Renal pelvis (tissue), 4 donors: Measurements from ENCODE around the gene TMEM229B. TPM values are rescaled to one million over a fixed set of nuclear protein-coding genes. Genes with fewer than 3 reads are reported as not detected.
"Not testable (repeated sequence)": the region's sequence is repeated elsewhere in the genome, so short reads cannot be mapped to it uniquely, and the experiment has no call there.

Experiments used
- DNase-seq: peaks from one replicate; pipeline ENCODE4 v3.0.0-alpha.2; 2013
- polyA plus RNA-seq, 3 donors: library from polyadenylated mRNA; unstranded; fragments of 120-200 nt; gene quantifications; one replicate each; pipeline ENCODE4 v1.2.1, GENCODE V29; 2013; ENCODE audit not compliant: insufficient read length in 3 of 3

TMEM229B gene
- polyA plus RNA-seq, 3 donors = 2.8 to 4.3 (median 2.9) TPM

DNA sequence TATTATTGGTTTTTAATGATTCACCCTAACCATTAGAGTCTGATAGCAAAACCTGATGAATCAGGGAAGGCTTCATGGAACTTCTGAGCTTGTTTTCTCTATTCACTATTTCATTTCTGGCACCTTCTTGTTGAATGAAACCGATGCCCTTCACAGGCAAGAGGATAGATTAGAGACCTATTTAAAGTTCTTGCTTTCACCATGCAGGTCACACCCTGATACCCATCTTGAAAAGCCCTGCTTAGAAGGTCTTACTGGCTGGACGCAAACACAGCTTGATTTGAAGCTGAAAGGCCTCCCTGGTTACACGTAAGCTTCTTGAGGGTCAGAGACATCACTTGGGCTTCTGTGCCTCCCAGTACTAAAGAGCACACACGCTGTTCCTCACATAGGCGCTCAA, 29.2 kb downstream of the TMEM229B start:
- DNase-seq = no peak

DNA sequence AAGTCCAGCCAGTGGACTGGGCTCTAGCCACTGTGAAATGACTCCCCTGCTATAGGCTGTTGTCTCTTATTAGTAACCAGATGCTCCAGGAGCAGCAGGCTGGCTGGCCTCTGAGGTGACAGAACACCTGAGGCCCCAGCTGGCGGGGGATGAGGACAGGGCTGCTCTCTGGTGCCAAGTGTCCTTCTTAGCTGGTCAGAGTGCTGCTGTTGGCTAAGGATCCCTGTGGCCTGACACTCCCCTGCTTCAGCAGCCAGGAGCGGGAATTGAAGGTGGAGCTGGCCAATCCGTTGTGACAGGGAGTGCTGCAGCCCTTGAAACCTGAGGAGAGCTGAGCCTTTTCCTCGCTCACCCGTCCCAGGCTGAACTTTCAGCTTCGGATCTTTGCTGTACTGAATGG, 30.7 kb downstream of the TMEM229B start:
- DNase-seq = peak; percentile 55

DNA sequence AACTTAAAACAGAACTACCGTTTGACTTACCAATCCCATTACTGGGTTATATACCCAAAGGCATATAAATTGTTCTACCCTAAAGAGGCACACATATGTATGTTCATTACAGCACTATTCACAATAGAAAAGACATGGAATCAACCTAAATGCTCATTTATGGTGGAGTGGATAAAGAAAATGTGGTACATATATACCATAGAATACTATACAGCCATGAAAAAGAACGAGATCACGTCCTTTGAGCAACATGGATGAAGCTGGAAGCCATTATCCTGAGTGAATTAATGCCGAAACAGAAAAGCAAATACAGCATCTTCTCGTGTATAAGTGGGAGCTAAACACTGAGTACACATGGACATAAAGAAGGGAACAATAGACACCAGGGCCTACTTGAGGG, 31.8 kb downstream of the TMEM229B start:
- no peak for DNase-seq

DNA sequence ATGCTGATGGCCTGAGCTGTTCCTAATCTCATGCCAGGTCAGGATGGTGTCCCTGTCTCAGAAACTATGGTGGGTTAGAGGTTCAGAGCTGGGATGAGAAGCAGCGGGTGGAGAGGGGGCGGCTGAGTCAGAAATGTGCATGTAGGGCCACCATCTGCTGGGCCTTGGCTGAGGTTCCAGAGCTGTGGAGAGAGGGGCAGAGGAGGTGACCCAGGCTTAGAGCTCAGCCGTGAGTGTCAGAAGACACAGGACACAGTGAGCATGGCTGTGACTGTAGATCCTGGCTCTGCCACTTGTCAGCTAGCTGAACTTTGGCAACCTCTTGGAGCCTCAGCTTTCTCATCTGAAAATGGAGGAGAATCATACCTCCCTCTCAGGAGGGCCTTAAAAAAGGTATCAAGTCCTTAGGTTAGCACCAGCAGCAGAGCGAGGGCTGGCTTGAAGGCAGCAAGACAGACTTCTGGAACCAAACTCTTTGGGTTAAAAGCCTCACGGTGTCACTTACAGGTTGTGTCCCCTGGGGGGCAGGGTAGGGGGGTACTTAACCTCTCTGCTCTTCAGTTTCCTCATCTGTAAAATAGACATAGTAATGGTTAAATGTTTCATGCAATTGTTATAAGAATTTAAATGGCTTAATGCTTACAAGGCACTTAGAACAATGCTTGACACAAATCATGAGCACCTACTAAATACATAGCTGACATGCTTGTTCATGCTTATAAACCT, 34.8 kb downstream of the TMEM229B start:
- no peak for DNase-seq

DNA sequence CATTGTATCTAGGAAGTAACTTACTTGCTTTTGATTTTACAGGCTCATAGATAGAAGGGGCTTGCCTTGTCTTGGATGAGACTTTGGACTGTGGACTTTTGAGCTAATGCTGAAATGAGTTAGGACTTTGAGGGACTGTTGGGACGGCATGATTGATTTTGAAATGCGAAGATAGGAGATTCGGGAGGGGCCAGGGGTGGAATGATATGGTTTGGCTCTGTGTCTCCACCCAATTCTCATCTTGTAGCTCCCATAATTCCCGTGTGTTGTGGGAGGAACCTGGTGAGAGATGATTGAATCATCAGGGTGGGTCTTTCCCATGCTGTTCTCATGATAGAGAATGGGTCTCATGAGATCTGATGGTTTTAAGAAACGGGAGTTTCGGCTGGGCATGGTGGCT, 36.9 kb downstream of the TMEM229B start:
- DNase-seq = not testable (repeated sequence)

DNA sequence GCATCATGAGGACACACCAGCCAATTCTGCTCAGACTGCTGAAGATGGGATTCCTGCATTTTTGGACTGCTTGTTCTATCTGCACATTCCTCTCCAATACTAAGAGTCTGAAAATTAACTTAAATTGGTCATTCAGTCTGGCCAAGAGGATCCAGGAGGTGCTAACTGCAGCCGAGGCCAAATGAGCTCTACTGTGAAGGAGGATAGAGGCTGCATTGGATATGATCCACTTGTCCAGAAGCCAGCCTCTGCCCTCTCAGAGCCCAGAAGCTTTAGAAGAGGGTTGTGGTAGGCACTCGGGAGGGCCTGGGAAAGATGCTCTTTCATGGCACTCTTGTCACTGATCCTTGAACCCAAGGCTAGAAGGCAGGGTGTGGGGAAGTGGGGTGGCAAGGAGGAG, 39.4 kb downstream of the TMEM229B start:
- no peak for DNase-seq

DNA sequence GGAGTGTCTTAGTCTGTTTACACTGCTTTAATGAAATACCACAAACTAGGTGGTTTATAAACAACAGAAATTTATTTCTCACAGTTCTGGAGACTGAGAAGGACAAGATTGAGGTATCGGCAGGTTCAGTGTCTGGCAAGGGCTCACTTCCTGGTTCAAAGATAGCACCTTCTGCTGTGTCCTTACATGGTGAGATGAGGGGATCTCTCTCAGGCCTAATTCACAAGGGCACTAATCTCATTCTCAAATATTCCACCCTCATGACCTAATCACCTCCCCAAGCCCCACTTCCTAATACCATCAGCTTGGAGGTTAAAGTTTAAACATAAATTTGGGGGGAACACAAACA, 41.5 kb downstream of the TMEM229B start:
- no peak for DNase-seq

DNA sequence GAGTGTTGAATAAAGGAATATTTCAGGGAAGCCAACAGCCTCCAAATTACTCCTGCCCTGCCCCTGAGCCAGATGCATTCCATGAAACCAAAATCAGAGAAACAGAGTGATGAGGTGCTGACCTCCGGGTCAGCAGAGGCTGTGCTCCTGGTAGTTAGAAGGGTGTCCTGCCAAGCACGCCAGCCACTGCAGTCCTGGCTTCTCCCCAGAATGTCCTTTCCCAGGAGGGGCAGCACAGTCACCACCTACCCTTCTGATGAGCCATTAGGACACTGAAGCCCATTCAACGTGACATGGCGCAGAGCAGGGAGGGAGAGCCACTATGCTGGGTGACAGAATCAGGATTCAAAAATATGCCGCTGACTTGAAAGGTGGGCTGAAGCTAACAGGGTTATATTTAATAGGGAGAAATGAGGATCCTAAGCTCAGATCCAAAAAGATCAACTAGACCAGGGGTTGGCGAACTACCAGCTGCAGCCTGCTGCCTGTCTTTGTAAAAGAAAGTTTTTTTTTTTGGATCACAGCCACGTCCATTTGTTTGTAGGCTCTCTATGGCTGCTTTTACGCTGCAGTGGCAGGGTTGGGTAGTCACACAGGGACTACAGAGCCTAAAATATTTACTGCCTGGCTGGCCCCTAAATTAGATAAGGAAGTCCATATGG, 42.0 kb downstream of the TMEM229B start:
- no peak for DNase-seq

DNA sequence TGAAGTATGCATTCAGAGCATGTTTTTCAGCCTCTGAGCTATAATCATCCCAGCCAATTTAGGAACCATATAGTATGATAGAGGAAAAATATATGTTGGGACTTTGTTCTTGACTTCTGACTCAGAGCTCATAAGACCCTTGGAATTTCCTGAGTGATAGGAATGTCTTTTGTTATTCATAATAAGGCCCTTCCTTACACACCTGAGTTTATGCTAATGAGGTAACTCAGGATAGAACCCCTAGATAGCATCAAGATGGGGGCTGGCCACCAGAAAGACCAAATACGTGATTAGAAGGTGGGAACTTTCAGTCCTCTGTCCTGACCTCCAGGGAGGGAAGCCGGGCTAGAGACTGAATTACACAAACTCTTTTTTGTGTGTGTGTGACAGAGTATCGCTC, 44.1 kb downstream of the TMEM229B start:
- DNase-seq = no peak

DNA sequence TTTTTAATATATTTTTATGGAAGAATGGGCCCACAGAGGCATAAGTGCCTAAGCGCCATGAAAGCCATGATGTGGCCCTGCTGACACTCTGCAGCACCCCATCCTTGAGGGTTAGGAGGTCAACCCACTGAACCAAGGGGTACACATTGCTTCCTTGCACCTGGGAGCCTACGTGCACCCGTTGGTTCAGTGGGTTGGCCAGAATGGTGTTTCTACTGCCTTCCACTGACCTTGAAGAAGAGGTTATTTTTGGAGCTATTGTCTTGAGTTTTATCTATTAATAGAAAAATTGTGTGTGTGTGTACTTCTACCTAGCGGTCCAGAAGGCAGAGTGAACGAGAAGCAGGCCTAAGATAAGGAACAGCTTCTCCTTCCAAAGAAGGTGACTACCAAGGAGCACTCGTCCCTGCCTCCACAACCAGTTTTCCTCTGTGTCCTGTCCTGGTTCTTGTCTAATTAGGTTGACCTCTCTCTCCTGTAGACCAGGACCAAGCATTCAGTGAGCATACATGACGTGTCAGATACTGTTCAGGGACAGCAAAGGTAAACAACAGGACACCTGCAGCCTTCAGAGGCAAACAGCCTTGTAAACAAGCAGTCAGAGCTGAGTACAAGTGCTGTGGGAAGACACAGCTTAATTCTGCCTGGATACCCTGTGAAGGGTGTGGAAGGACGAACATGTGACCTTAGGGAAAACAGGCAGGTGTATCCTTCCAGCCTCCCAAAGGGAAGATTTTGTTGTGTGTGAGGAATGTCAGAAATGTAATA, 46.2 kb downstream of the TMEM229B start:
- DNase-seq = no peak

DNA sequence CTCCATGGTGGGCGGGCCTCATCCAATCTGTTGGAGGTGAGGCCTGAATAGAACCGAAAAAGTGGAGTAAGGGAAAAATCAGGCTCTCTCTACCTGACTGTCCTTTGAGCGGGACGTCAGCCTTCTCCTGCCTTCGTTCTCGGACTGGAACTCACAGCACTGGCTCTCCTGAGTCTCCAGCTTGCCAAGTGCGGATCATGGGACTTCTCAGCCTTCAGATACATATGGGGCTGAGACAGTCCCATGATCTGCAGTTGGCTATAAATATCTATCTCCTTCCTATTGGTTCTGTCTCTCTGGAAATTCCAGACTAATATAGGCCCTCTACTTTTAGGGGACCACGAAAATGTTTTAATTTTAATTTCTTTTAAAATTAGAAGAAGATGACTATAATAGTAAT, 46.8 kb downstream of the TMEM229B start:
- DNase-seq = no peak

DNA sequence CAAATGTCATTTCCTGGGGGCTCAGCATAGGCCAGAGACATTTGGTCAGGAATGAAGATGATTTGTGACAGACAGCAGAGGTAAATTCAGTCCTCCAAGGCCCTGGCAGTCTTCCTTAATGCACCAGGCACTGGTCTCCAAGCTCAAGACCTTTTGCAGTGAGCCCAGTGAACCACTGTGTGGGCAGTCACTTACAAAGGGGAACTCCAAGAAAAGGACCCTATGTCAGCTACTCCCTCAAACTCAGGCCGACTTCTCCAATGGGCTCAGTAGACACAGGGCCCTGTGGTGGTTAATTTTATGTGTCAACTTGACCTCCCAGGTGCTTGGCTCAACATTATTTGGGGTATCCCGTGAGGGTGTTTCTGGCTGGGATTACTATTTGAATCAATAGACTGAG, 47.3 kb downstream of the TMEM229B start:
- no peak for DNase-seq

DNA sequence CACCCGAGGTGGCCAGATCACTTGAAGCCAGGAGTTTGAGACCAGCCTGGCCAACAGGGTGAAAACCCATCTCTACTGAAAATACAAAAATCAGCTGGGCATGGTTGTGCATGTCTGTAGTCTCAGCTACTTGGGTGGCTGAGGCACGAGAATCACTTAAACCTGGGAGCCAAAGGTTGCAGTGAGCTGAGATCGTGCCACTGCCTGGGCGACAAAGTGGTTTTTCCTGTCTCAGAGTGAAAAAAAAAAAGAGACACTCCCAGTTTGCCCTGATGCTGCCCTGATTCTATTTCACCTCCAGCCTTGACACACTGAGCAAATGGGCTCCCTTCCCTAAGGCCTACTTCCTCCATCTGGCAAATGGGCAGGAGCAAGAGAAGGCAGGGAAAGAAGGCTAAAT, 48.0 kb downstream of the TMEM229B start:
- no peak for DNase-seq

DNA sequence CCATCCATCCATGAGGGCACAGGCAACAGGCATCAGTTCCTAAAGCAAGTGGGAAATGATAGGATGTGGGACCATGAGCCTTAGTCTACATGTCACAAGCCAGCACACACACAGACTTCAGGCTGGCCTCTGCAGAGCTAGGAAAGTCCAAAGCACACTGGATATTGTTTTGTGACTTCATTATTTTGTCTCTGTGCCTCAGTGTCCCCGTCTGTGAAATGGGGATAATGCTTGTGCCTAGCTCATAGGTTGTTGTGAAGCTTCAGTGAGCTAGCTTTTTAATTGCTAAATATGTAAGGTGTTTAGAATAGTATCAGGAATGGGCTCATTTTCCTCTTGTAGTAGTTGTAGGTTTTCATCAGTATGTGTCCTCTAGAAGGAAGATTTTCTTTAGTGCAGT, 49.6 kb downstream of the TMEM229B start:
- DNase-seq = no peak

DNA sequence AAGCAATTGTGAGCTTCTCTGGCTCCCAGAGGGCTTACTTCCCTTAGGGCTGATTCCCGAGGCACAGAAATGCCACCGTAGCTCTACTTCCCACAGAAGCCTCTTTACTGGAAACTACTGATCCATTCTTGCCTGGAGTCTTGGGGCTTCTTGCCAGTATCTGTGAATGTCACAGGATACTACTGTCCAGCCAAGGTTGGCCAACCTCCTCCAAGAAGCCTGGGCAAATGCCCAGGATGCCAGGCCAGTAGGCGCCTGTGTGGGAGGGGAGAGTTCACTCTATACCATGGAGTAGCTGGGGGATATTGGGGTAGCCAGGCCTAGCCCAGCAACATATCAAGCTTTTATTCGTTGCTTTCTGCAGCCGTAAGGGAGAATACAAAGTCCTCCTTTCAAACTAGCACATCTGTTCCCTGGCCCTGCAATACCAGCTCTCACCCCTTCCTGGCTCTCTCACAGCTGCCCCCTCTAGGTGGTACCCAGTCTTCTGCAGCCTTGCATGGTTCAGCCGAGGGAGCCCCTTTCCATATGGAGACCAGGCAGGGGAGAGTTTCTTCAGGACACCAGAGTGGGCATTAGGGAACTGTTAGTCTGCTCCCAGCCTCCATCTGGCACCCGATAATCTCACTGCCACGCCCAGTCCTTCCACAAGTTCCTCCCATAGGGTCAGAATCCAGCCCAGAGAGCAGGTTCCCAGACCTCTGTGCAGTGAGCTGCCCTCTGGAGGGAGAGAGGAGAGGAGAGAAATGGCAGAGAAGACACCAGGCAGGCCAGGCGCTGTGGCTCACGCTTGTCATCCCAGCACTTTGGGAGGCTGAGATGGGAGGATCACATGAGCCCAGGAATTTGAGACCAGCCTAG, 52.3 kb downstream of the TMEM229B start:
- DNase-seq = no peak

DNA sequence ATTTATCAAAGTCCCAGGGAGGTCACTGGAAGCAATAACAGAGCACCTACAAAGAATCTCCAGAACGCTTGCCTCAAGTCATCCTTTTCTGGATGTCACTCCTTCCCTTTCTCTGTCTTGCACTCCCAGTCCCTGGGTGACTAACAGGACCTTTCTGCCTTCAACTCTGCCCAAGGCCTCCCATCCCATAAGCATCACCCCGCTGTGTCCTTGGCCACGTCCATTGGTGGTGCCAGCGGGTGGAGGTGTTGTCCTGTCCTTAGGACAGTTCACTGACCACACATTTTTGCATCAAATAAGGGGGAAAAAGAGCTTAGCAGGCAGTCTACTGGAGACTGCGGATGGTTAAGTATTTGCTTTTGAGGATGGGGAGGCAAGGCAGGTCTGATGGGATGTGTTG, 52.9 kb downstream of the TMEM229B start:
- no peak for DNase-seq

DNA sequence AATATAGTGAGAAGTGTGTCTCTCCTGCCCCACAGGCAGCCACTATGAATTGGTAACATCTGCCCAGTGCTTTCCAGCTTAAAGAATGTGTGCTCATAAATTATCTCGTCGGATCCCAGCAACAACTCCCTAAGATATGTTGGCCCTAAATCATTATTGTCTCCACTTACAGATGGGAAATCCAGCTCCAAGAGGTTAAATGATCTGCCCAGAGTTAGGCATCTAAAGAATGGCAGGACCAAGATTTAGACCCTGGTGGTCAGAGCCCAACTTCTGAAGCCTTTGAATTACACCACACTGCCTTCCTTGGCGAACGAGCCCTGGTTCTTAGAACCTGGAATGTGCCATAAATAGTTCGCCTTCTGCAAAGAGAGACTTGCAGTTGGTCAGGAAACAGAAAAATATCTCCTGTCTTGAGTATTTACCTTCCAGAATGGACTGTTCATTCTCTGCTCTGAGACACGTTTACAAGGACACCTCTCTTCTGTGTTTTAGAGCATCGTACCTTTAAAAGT, 56.4 kb downstream of the TMEM229B start:
- DNase-seq = no peak

DNA sequence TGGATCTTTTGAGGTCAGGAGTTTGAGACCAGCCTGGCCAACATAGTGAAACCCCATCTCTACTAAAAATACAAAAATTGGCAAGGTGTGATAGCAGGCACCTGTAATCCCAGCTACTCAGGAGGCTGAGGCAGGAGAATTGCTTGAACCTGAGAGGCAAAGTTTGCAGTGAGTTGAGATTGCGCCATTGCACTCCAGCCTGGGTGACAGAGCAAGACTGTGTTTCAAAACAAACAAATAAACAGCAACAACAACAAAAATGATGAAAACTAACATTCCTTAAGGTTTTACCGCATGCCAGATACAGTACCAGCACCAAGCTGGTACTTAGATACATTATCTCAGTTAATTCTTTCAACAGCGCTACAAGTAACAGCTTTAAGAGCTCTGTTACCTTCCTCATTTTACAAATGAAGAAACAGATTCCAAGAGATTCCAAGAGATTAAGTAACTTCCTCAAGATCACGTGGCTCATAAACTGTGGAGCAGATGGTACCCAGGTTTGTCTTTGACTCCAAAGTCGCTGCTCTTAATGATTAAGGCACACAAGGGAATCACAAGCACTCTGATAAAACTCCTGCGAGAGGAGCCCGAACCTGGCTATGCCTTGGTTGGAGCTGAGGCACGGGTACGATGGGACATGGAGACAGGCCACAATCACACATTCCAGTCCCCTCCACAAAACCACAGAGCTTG, 58.9 kb downstream of the TMEM229B start:
- DNase-seq = no peak

DNA sequence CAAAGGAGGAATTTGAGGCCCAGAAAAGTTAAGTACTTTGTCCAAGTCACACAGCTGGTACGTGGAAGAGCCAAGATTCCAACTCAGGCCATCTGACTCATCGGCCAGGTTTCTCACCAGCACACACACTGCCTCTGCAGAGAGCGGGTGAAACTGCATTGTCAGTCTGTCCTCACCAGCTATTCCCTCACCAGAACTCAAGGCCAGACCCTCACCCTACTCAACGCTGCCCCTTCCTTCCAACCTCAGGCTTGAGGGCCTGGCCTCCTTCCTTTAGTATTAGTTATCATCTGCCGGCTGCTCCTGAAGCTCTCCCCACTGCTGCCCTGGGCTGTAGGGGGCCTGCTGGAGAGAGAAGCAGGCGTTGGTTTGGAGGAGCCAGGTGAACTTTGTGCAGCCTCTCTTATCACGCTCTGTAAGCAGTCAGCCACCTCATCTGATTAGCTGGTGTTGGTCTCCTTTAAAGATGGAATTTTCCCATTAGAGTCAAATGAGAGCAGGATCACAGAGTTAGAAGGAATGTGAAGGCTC, 60.0 kb downstream of the TMEM229B start:
- no peak for DNase-seq

DNA sequence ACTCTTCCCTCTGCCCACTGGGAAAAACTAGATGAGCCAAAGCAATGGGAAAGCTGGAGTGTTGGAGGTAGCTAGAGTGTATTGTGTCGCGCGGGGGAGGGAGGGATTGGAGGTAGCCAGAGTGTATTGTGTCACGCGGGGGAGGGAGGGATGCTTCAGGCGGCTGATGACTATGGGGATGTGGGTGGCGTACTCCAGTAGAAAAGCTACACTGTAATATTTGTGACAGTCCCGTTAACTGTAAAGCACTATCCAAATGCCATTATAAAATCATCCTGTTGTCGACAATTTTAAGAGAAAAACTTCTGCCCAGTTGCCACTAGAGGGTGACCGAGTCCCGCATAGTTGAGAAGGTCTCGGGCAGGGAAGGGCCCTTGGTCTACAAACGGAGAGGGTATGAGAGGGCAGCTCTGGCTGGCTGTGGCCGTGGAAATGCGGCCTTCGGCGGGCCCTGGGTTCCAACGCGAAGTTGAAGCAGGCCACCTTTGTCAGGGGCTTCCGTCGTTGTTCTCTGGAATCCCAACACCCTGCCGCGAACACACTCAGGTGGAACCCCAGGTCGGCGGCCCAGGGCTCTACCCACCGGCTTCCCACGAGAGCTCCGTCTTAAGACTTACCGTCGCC, 61.4 kb downstream of the TMEM229B start:
- peak; percentile 78 for DNase-seq

DNA sequence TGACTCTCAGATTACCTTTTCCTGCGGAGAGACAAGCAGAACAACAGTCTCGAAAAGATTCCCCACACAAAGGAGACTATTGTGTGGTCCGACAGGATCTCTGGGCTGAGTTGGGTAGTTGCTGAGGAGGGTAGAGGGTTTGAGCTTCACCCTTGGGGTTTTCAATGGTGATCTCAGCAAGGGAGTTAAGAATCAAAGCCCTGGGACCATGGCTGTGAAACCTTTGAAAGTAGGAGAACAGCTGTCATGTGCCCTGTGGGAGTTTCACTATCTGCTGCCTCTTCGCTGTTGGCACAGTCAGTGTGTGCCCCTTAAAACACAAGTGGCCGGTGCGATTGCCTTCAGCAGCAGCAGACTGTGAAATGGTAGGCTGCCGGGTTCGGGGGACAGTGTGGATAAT, 62.4 kb downstream of the TMEM229B start:
- DNase-seq = no peak
